Endothelial cell of umbilical vein (primary cell): ENCODE results near the gene SELE. TPM values are rescaled to one million over a fixed set of nuclear protein-coding genes. Genes with fewer than 3 reads are reported as not detected.

ENCODE experiments used
- BruUV-seq: library from RNA; stranded (reverse); fragments of 400-500 nt; replicated peaks from 2 replicates; lab custom pipeline; 2021; lab: Mats Ljungman, UMichigan
- CTCF ChIA-PET: fragments of 300-600, 350-600 bp; sonication (Branson Sonifier 250); formaldehyde crosslinking; loops from one replicate; lab custom pipeline; 2021; ENCODE audit warnings: antibody characterized with exemption, inconsistent platforms; lab: Charles Lee
- POLR2A ChIA-PET: fragments of 300-600, 350-600 bp; sonication (Branson Sonifier 250); formaldehyde crosslinking; loops from one replicate; lab custom pipeline; 2021; ENCODE audit warnings: antibody characterized with exemption, inconsistent platforms; lab: Charles Lee
- DNase-seq: peaks from one replicate; pipeline ENCODE4 v3.0.0-alpha.2; 2011; ENCODE audit warnings: low read depth, low spot score
- FAIRE-seq: peaks from 2 replicates; lab custom pipeline; 2011; peaks lifted over from hg19 to GRCh38; lab: Jason Lieb, UNC
- H2AFZ ChIP-seq: 2 replicates; pipeline ENCODE4 v1.6.0; 2012; ENCODE audit warnings: low read depth, low read length, control low read depth, inconsistent platforms
- H3K27ac ChIP-seq: 2 replicates; pipeline ENCODE4 v1.5.1; 2011; ENCODE audit warnings: low read depth, mild to moderate bottlenecking, control low read depth, low read length, moderate library complexity; ENCODE audit not compliant: insufficient read depth
- H3K27me3 ChIP-seq, 2 experiments: 2 replicates each; pipeline versions ENCODE4 v1.6.0 to v1.6.1; 2011; ENCODE audit warnings: low read length in 2 of 2, mixed read lengths in 1 of 2; ENCODE audit not compliant: control insufficient read depth in 2 of 2, insufficient read depth in 2 of 2
- H3K36me3 ChIP-seq, 2 experiments: 2 replicates in 1 of 2; 3 replicates in 1 of 2; pipeline ENCODE4 v1.5.1; 2011; ENCODE audit warnings: low read length in 2 of 2, mild to moderate bottlenecking in 1 of 2, moderate library complexity in 1 of 2; ENCODE audit not compliant: control insufficient read depth in 2 of 2, insufficient read depth in 2 of 2; ENCODE audit errors: extremely low read depth in 1 of 2
- H3K4me1 ChIP-seq: 3 replicates; pipeline ENCODE4 v1.5.1; 2011; ENCODE audit warnings: mild to moderate bottlenecking, low read length; ENCODE audit not compliant: control insufficient read depth, insufficient read depth; ENCODE audit errors: extremely low read depth
- H3K4me2 ChIP-seq: 2 replicates; pipeline ENCODE4 v1.6.1; 2011; ENCODE audit warnings: low read length, control low read depth, mixed read lengths; ENCODE audit not compliant: insufficient read depth
- H3K4me3 ChIP-seq, 3 experiments: fragments of 200-600 bp in 1 of 3; sonication (generic), shearing (Covaris generic) in 1 of 3; replicated peaks in 1 of 3; 2 replicates each; pipeline ENCODE4 v1.5.1; 2011 to 2016; ENCODE audit warnings: control low read depth in 3 of 3, low read length in 3 of 3, mild to moderate bottlenecking in 2 of 3, inconsistent platforms in 1 of 3, low read depth in 1 of 3, moderate library complexity in 1 of 3; ENCODE audit not compliant: insufficient read depth in 1 of 3
- H3K79me2 ChIP-seq: 2 replicates; pipeline ENCODE4 v1.6.0; 2012; ENCODE audit warnings: low read length, inconsistent platforms; ENCODE audit not compliant: control insufficient read depth, insufficient read depth
- H3K9ac ChIP-seq: replicated peaks from 2 replicates; pipeline ENCODE3; 2011; ENCODE audit warnings: low read length, control low read depth; ENCODE audit not compliant: insufficient read depth; ENCODE audit errors: extremely low read depth
- H3K9me1 ChIP-seq: replicated peaks from 3 replicates; pipeline ENCODE4 v1.6.0; 2011; ENCODE audit warnings: mild to moderate bottlenecking, low read length; ENCODE audit not compliant: control insufficient read depth, insufficient read depth; ENCODE audit errors: extremely low read depth
- H3K9me3 ChIP-seq: replicated peaks from 2 replicates; pipeline ENCODE4 v1.5.1; 2012; ENCODE audit warnings: low read length, inconsistent platforms; ENCODE audit not compliant: control insufficient read depth, insufficient read depth
- H4K20me1 ChIP-seq: replicated peaks from 2 replicates; pipeline ENCODE3; 2011; ENCODE audit warnings: mild to moderate bottlenecking, low read length; ENCODE audit not compliant: control insufficient read depth, insufficient read depth; ENCODE audit errors: extremely low read depth
- EZH2 ChIP-seq: IDR thresholded peaks from 2 replicates; pipeline ENCODE4 v1.6.1; 2012; ENCODE audit warnings: borderline replicate concordance, low read depth, mild to moderate bottlenecking, moderate library complexity, low read length, inconsistent platforms; ENCODE audit not compliant: severe bottlenecking
- FOS ChIP-seq: IDR thresholded peaks from 2 replicates; pipeline ENCODE4 v1.6.1; 2011; ENCODE audit warnings: mild to moderate bottlenecking, low read length, moderate library complexity, borderline replicate concordance; ENCODE audit not compliant: insufficient read depth
- GATA2 ChIP-seq: IDR thresholded peaks from 2 replicates; pipeline ENCODE4 v1.7.0; 2011; ENCODE audit warnings: low read depth, mild to moderate bottlenecking, moderate library complexity, mixed read lengths, low read length; ENCODE audit not compliant: insufficient read length, insufficient read depth
- JUN ChIP-seq: IDR thresholded peaks from 2 replicates; pipeline ENCODE4 v1.6.1; 2011; ENCODE audit warnings: borderline replicate concordance, low read depth; ENCODE audit not compliant: insufficient read length, insufficient read depth
- MYC ChIP-seq: IDR thresholded peaks from one replicate; pipeline ENCODE4 v1.6.1; 2011; ENCODE audit warnings: mild to moderate bottlenecking, low read depth, low read length
- POLR2A ChIP-seq: IDR thresholded peaks from 2 replicates; pipeline ENCODE4 v1.6.1; 2012; ENCODE audit warnings: low read depth, mild to moderate bottlenecking, control low read depth, low read length
- POLR2AphosphoS5 ChIP-seq: IDR thresholded peaks from 2 replicates; pipeline ENCODE4 v1.6.1; 2012; ENCODE audit warnings: low read depth, mild to moderate bottlenecking, control low read depth, low read length, moderate library complexity; ENCODE audit not compliant: insufficient read depth
- dilution Hi-C: fragments of 300-500 bp; cut with MboI; formaldehyde crosslinking; loops from one replicate; pipeline ENCODE4 v1.15.0; 2019; ENCODE audit warnings: low sequenced_read_pairs; ENCODE audit not compliant: extremely low pct_ligation_motif_present
- intact Hi-C: fragments of 100-400 bp; cut with micrococcal nuclease; formaldehyde crosslinking; loops from one replicate; pipeline ENCODE4 v1.10.0; 2022
- polyA plus RNA-seq, 4 experiments: library from polyadenylated mRNA; depleted of rRNA in 3 of 4; stranded (reverse) in 3 of 4; unstranded in 1 of 4; fragments of >200 nt; gene quantifications; 2 replicates each; pipeline versions ENCODE4 v1.2.1 to v1.2.3, GENCODE V29; 2011 to 2012; ENCODE audit warnings: missing spikeins in 1 of 4
- total RNA-seq: library from RNA; stranded (reverse); gene quantifications from 2 replicates; pipeline ENCODE4 v1.2.3, GENCODE V29; 2021
- TF ChIP-seq, protein P1 (sequence below), 2 donors: IDR thresholded peaks; 1 replicate in 1 of 2; 2 replicates in 1 of 2; pipeline ENCODE4 v1.5.1; 2011; ENCODE audit warnings: low read length in 2 of 2, mild to moderate bottlenecking in 2 of 2, moderate library complexity in 2 of 2, control low read depth in 1 of 2, inconsistent platforms in 1 of 2, low read depth in 1 of 2; ENCODE audit not compliant: insufficient read depth in 1 of 2; ENCODE audit errors: extremely low read depth in 1 of 2
- TF ChIP-seq, protein P2 (sequence below): IDR thresholded peaks from 2 replicates; pipeline ENCODE4 v1.6.1; 2011; ENCODE audit not compliant: insufficient read depth, insufficient read length

SELE gene
- total and polyA plus RNA-seq, 2 donors (not counting 3 experiments of a cell fraction or from before 2014, with no cell fraction given), result 1.5 to 4.7 TPM

DNA sequence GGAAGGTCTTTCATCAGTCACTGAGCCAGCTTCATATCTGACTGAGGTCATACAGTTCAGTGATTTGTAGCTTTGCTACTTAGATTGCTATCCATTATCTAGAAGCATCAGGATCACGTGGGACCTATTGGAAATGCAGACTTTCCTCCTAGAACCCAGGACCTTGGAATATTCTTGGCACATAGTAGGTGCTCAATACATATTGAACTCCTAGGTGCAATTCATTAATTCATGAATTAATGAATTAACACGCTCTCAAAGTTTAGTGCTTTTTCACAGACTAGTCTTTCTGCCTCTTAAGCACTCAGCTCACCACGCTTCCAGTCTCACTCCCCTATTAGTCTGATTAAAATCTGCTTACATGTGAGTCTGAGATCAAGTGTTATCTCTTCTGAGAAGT, 48.7 kb upstream of the SELE start:
- Histone ChIP-seq H3K27ac (no peak overlapping the region), H3K9me1 (no peaks in the 10 kb centered on the region), H3K79me2 (no peaks in the 10 kb centered on the region), H3K4me1 (peaks cover 35% of the 10 kb centered on the region), H3K9ac (no peak overlapping the region), H3K4me3 (no peak overlapping the region), H4K20me1 (no peaks in the 10 kb centered on the region), H3K36me3 (no peaks in the 10 kb centered on the region), H3K4me2 (no peak overlapping the region), H3K27me3 (peaks cover 14 to 15% of the 10 kb centered on the region in 2 experiments), H2AFZ (no peak overlapping the region), H3K9me3 (no peaks in the 10 kb centered on the region)
- POLR2A ChIA-PET, result no interaction called here
- intact Hi-C loops (no loop called here), dilution Hi-C loops (no loop called here)
- CTCF ChIA-PET, result interaction anchor here (1.0 to 1.2 kb wide), 2 partner anchors 9 to 71 kb away, joined by 3 to 4 read pairs; no protein-coding TSS in a partner anchor
- TF ChIP-seq POLR2A (no peak), MYC (no peak), EZH2 (no peak), POLR2AphosphoS5 (no peak), GATA2 (no peak), JUN (no peak), FOS (no peak)
- TF ChIP-seq, protein P1, sequence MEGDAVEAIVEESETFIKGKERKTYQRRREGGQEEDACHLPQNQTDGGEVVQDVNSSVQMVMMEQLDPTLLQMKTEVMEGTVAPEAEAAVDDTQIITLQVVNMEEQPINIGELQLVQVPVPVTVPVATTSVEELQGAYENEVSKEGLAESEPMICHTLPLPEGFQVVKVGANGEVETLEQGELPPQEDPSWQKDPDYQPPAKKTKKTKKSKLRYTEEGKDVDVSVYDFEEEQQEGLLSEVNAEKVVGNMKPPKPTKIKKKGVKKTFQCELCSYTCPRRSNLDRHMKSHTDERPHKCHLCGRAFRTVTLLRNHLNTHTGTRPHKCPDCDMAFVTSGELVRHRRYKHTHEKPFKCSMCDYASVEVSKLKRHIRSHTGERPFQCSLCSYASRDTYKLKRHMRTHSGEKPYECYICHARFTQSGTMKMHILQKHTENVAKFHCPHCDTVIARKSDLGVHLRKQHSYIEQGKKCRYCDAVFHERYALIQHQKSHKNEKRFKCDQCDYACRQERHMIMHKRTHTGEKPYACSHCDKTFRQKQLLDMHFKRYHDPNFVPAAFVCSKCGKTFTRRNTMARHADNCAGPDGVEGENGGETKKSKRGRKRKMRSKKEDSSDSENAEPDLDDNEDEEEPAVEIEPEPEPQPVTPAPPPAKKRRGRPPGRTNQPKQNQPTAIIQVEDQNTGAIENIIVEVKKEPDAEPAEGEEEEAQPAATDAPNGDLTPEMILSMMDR (IDR thresholded peaks at IDR 0.05; ENCODE audit: extremely low read depth in 1 of 2, insufficient read depth in 1 of 2, low read depth in 1 of 2, low read length in 2 of 2), result no peak
- TF ChIP-seq, protein P2, sequence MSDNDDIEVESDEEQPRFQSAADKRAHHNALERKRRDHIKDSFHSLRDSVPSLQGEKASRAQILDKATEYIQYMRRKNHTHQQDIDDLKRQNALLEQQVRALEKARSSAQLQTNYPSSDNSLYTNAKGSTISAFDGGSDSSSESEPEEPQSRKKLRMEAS, result no peak
- DNase-seq, result no peak
- FAIRE-seq, result no peak
- no TSS peak for BruUV-seq
